ENCODE results near the gene TRMT5. TPM values are rescaled to one million over a fixed set of nuclear protein-coding genes. Genes with fewer than 3 reads are reported as not detected.
A peak's percentile ranks its signal among the peaks of the same experiment; 100 is the strongest.

Gene TRMT5
- total and polyA plus RNA-seq, 5 donors from 2014 or later, result 2.8 to 9.2 (median 6.3) TPM

- Histone ChIP-seq H3K9me3 (ENCODE audit: control insufficient read depth in 2 of 2, low read length in 2 of 2) (no peaks in the 10 kb centered on the region), H3K4me3 (ENCODE audit: low read depth, low read length) (no peak overlapping the region), H3K27me3 (ENCODE audit: control insufficient read depth, insufficient read depth, low read length) (no peaks in the 10 kb centered on the region), H3K27ac (ENCODE audit: insufficient read depth, low read length, poor library complexity, severe bottlenecking) (no peak overlapping the region), H3K4me1 (ENCODE audit: control insufficient read depth, insufficient read depth, low read length, poor library complexity, severe bottlenecking) (peaks cover 4% of the 10 kb centered on the region), H3K36me3 (ENCODE audit: control insufficient read depth, insufficient read depth, low read length) (peaks cover 18% of the 10 kb centered on the region)
- ATAC-seq (ENCODE audit: low read depth in 2 of 2), result no peak
- no peak for DNase-seq
- no peaks in the 10 kb centered on the region for H3K9me3 Mint-ChIP-seq
- H3K27me3 Mint-ChIP-seq, result no peaks in the 10 kb centered on the region
- H3K4me1 Mint-ChIP-seq, result peaks cover 5 to 32% (median 21%) of the 10 kb centered on the region in 4 donors
- no peak overlapping the region for H3K4me3 Mint-ChIP-seq
- H3K36me3 Mint-ChIP-seq, result peaks cover 21% of the 10 kb centered on the region
- peak overlapping the region in 1 of 3 donors; percentile 48 for H3K27ac Mint-ChIP-seq
Measured at GRCh38 chr14:60973070-60973469, 7.8 kb downstream of the TRMT5 start.

GRCh38 chr14:60972295-60972694 lies 8.6 kb downstream of the TRMT5 start:
- H3K4me3 Mint-ChIP-seq, result no peak overlapping the region
- H3K27me3 Mint-ChIP-seq, result no peaks in the 10 kb centered on the region
- no peak for DNase-seq
- H3K36me3 Mint-ChIP-seq, result peaks cover 21% of the 10 kb centered on the region
- Histone ChIP-seq H3K4me1 (ENCODE audit: control insufficient read depth, insufficient read depth, low read length, poor library complexity, severe bottlenecking) (peaks cover under 1% of the 10 kb centered on the region), H3K9me3 (ENCODE audit: control insufficient read depth in 2 of 2, low read length in 2 of 2) (no peaks in the 10 kb centered on the region), H3K36me3 (ENCODE audit: control insufficient read depth, insufficient read depth, low read length) (peaks cover 18% of the 10 kb centered on the region), H3K27me3 (ENCODE audit: control insufficient read depth, insufficient read depth, low read length) (no peaks in the 10 kb centered on the region), H3K4me3 (ENCODE audit: low read depth, low read length) (no peak overlapping the region), H3K27ac (ENCODE audit: insufficient read depth, low read length, poor library complexity, severe bottlenecking) (no peak overlapping the region)
- peaks cover 5 to 25% (median 15%) of the 10 kb centered on the region in 4 donors for H3K4me1 Mint-ChIP-seq
- no peaks in the 10 kb centered on the region for H3K9me3 Mint-ChIP-seq
- ATAC-seq (ENCODE audit: low read depth in 2 of 2), result no peak
- H3K27ac Mint-ChIP-seq, result peak overlapping the region in 1 of 3 donors; percentile 24

GRCh38 chr14:60971271-60971670 lies 9.6 kb downstream of the TRMT5 start:
- H3K4me1 ChIP-seq (ENCODE audit: control insufficient read depth, insufficient read depth, low read length, poor library complexity, severe bottlenecking), result no peaks in the 10 kb centered on the region
- Mint-ChIP-seq H3K27ac (no peak overlapping the region), H3K4me1 (peaks cover 5 to 14% (median 9%) of the 10 kb centered on the region in 4 donors), H3K27me3 (no peaks in the 10 kb centered on the region), H3K36me3 (peaks cover 19% of the 10 kb centered on the region), H3K4me3 (no peak overlapping the region), H3K9me3 (no peaks in the 10 kb centered on the region)
- H3K27ac ChIP-seq (ENCODE audit: insufficient read depth, low read length, poor library complexity, severe bottlenecking), result no peak overlapping the region
- H3K36me3 ChIP-seq (ENCODE audit: control insufficient read depth, insufficient read depth, low read length), result peaks cover 17% of the 10 kb centered on the region
- H3K9me3 ChIP-seq (ENCODE audit: control insufficient read depth in 2 of 2, low read length in 2 of 2), result no peaks in the 10 kb centered on the region
- ATAC-seq (ENCODE audit: low read depth in 2 of 2) (no peak), DNase-seq (no peak)
- no peaks in the 10 kb centered on the region for H3K27me3 ChIP-seq (ENCODE audit: control insufficient read depth, insufficient read depth, low read length)
- H3K4me3 ChIP-seq (ENCODE audit: low read depth, low read length), result no peak overlapping the region

GRCh38 chr14:60970146-60970545 lies 10.7 kb downstream of the TRMT5 start:
- Mint-ChIP-seq H3K9me3 (no peaks in the 10 kb centered on the region), H3K27ac (no peak overlapping the region), H3K4me1 (peaks cover 4 to 8% (median 5%) of the 10 kb centered on the region in 4 donors), H3K27me3 (no peaks in the 10 kb centered on the region), H3K4me3 (no peak overlapping the region), H3K36me3 (peaks cover 19% of the 10 kb centered on the region)
- Histone ChIP-seq H3K36me3 (ENCODE audit: control insufficient read depth, insufficient read depth, low read length) (peaks cover 11% of the 10 kb centered on the region), H3K4me1 (ENCODE audit: control insufficient read depth, insufficient read depth, low read length, poor library complexity, severe bottlenecking) (no peaks in the 10 kb centered on the region), H3K27ac (ENCODE audit: insufficient read depth, low read length, poor library complexity, severe bottlenecking) (no peak overlapping the region), H3K4me3 (ENCODE audit: low read depth, low read length) (no peak overlapping the region), H3K9me3 (ENCODE audit: control insufficient read depth in 2 of 2, low read length in 2 of 2) (no peaks in the 10 kb centered on the region), H3K27me3 (ENCODE audit: control insufficient read depth, insufficient read depth, low read length) (no peaks in the 10 kb centered on the region)
- ATAC-seq (ENCODE audit: low read depth in 2 of 2) (no peak), DNase-seq (no peak)

GRCh38 chr14:60968671-60969070 lies 12.2 kb downstream of the TRMT5 start:
- H3K9me3 Mint-ChIP-seq, result no peaks in the 10 kb centered on the region
- no peak overlapping the region for H3K4me3 Mint-ChIP-seq
- no peak overlapping the region for H3K27ac Mint-ChIP-seq
- Histone ChIP-seq H3K27ac (ENCODE audit: insufficient read depth, low read length, poor library complexity, severe bottlenecking) (no peak overlapping the region), H3K4me3 (ENCODE audit: low read depth, low read length) (no peak overlapping the region), H3K36me3 (ENCODE audit: control insufficient read depth, insufficient read depth, low read length) (peaks cover 4% of the 10 kb centered on the region), H3K9me3 (ENCODE audit: control insufficient read depth in 2 of 2, low read length in 2 of 2) (no peaks in the 10 kb centered on the region), H3K4me1 (ENCODE audit: control insufficient read depth, insufficient read depth, low read length, poor library complexity, severe bottlenecking) (no peaks in the 10 kb centered on the region), H3K27me3 (ENCODE audit: control insufficient read depth, insufficient read depth, low read length) (no peaks in the 10 kb centered on the region)
- H3K36me3 Mint-ChIP-seq, result peaks cover 17% of the 10 kb centered on the region
- DNase-seq (no peak), ATAC-seq (ENCODE audit: low read depth in 2 of 2) (no peak)
- peaks cover 0 to 5% (median 5%) of the 10 kb centered on the region in 4 donors for H3K4me1 Mint-ChIP-seq
- no peaks in the 10 kb centered on the region for H3K27me3 Mint-ChIP-seq

- no peak overlapping the region for H3K4me3 ChIP-seq (ENCODE audit: low read depth, low read length)
- DNase-seq, result no peak
- Mint-ChIP-seq H3K27ac (no peak overlapping the region), H3K36me3 (peaks cover 19% of the 10 kb centered on the region), H3K9me3 (no peaks in the 10 kb centered on the region), H3K4me1 (peaks cover 0 to 3% (median 2%) of the 10 kb centered on the region in 4 donors), H3K4me3 (no peak overlapping the region), H3K27me3 (no peaks in the 10 kb centered on the region)
- H3K27me3 ChIP-seq (ENCODE audit: control insufficient read depth, insufficient read depth, low read length), result no peaks in the 10 kb centered on the region
- no peaks in the 10 kb centered on the region for H3K4me1 ChIP-seq (ENCODE audit: control insufficient read depth, insufficient read depth, low read length, poor library complexity, severe bottlenecking)
- H3K27ac ChIP-seq (ENCODE audit: insufficient read depth, low read length, poor library complexity, severe bottlenecking), result no peak overlapping the region
- no peak for ATAC-seq (ENCODE audit: low read depth in 2 of 2)
- H3K9me3 ChIP-seq (ENCODE audit: control insufficient read depth in 2 of 2, low read length in 2 of 2), result no peaks in the 10 kb centered on the region
- H3K36me3 ChIP-seq (ENCODE audit: control insufficient read depth, insufficient read depth, low read length), result no peaks in the 10 kb centered on the region
Measured at GRCh38 chr14:60968099-60968498, 12.8 kb downstream of the TRMT5 start.

GRCh38 chr14:60965402-60965801 lies 15.5 kb downstream of the TRMT5 start:
- H3K4me3 ChIP-seq (ENCODE audit: low read depth, low read length), result no peak overlapping the region
- H3K4me1 ChIP-seq (ENCODE audit: control insufficient read depth, insufficient read depth, low read length, poor library complexity, severe bottlenecking), result no peaks in the 10 kb centered on the region
- Mint-ChIP-seq H3K27me3 (no peaks in the 10 kb centered on the region), H3K4me3 (no peak overlapping the region), H3K9me3 (peaks cover 0 to 6% (median under 1%) of the 10 kb centered on the region in 7 donors), H3K36me3 (peaks cover 13% of the 10 kb centered on the region), H3K27ac (no peak overlapping the region), H3K4me1 (peaks cover 0 to 5% (median 0%) of the 10 kb centered on the region in 4 donors)
- H3K36me3 ChIP-seq (ENCODE audit: control insufficient read depth, insufficient read depth, low read length), result no peaks in the 10 kb centered on the region
- DNase-seq, result no peak
- ATAC-seq (ENCODE audit: low read depth in 2 of 2), result no peak
- no peak overlapping the region for H3K27ac ChIP-seq (ENCODE audit: insufficient read depth, low read length, poor library complexity, severe bottlenecking)
- no peaks in the 10 kb centered on the region for H3K9me3 ChIP-seq (ENCODE audit: control insufficient read depth in 2 of 2, low read length in 2 of 2)
- H3K27me3 ChIP-seq (ENCODE audit: control insufficient read depth, insufficient read depth, low read length), result no peaks in the 10 kb centered on the region

GRCh38 chr14:60964904-60965303 lies 16.0 kb downstream of the TRMT5 start:
- Histone ChIP-seq H3K9me3 (ENCODE audit: control insufficient read depth in 2 of 2, low read length in 2 of 2) (no peaks in the 10 kb centered on the region), H3K27ac (ENCODE audit: insufficient read depth, low read length, poor library complexity, severe bottlenecking) (no peak overlapping the region), H3K36me3 (ENCODE audit: control insufficient read depth, insufficient read depth, low read length) (no peaks in the 10 kb centered on the region), H3K4me3 (ENCODE audit: low read depth, low read length) (no peak overlapping the region), H3K4me1 (ENCODE audit: control insufficient read depth, insufficient read depth, low read length, poor library complexity, severe bottlenecking) (no peaks in the 10 kb centered on the region), H3K27me3 (ENCODE audit: control insufficient read depth, insufficient read depth, low read length) (no peaks in the 10 kb centered on the region)
- no peaks in the 10 kb centered on the region for H3K27me3 Mint-ChIP-seq
- no peak for ATAC-seq (ENCODE audit: low read depth in 2 of 2)
- DNase-seq, result no peak
- peaks cover 16% of the 10 kb centered on the region for H3K36me3 Mint-ChIP-seq
- peaks cover 0 to 5% (median 0%) of the 10 kb centered on the region in 4 donors for H3K4me1 Mint-ChIP-seq
- no peak overlapping the region for H3K4me3 Mint-ChIP-seq
- H3K27ac Mint-ChIP-seq, result no peak overlapping the region
- peaks cover 0 to 7% (median 2%) of the 10 kb centered on the region in 7 donors for H3K9me3 Mint-ChIP-seq

Data from CD4-positive, CD25-positive, alpha-beta regulatory T cell (primary cell).